GM18868 (cell line): ENCODE data around the gene KCNQ1OT1.

Experiments
- ATAC-seq: cut with Tn5 transposase; IDR thresholded peaks from one replicate; pipeline ENCODE4 v1.9.1; 2021; ENCODE audit warnings: mild to moderate bottlenecking, moderate library complexity; ENCODE audit not compliant: unreplicated experiment

The KCNQ1OT1 gene

DNA sequence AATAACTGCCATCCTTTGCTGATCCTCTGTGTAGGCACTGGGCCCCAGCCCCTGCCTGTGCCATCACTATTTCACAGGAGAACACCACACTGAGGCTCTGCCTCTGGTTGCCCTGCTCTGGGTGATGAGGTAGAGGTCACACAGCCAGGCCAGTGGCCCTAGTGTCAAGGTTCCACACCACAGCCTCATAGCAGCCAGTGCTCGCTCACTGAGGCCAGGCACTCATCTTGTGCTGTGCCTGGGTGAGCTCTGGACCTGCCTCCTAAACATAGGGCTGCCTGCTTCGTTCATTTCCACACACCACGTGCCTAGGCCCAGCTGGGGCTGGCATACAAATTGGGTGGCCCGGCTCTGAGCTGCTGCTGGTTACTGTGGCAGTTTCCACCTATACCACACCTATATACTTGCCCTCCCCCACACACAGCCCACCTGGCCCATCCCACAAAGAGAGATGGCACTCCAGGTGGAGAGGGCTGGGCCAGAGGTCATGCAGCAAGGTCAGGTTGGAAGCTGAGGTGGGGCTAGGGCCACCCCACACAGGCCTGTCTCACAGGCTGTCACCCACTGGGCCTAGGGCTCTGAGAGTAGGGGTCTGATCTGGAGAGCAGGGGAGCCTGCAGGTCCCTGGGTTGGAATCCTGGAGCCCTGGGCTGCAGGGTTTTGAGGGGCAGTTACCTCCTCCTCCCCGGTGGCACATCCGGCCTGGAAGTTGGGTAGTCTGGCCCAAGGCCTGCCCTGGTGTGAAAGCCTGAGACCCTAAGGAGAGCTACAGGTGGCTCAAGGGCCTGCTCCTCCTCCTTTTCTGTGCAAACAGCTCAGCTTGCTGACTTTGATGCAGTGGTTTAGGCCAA lies 11.2 kb downstream of the KCNQ1OT1 start:
- ATAC-seq = no peak

DNA sequence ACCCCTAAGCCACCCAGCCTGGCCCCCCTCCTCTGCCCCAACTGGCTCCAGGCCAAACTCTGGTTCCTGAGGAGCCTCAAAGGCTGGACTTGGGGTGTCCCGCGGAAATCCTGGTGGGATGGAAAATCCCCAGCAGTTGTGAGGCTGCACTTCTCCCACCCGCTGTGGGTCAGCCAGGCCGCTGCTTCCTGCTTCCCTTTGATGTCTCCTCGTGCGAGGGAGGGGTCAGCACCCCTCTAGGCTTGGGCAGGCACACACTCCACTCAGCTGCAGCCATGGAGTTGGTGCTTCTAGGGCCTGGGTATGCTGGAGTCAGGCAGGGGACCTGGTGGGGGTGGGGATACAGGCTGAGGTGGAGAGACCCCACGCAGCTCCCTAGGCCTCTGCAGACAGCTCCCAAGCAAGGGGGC lies 12.0 kb downstream of the KCNQ1OT1 start:
- ATAC-seq = no peak

DNA sequence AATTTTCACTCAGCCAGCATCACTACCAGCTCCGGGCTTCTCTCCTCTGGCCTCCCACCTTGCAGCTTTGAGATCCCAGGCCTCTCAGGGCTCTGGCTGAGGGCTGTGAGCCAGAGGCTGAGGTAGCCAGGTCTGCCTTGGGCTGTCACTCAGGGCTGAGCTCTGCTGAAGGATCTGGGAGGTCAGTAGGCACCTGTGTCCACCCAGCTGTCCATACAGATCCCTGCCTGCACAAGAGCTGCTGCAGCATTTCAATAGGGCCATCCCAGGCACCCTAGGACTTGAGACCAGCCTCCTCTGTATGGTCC lies 12.6 kb downstream of the KCNQ1OT1 start:
- ATAC-seq = no peak

DNA sequence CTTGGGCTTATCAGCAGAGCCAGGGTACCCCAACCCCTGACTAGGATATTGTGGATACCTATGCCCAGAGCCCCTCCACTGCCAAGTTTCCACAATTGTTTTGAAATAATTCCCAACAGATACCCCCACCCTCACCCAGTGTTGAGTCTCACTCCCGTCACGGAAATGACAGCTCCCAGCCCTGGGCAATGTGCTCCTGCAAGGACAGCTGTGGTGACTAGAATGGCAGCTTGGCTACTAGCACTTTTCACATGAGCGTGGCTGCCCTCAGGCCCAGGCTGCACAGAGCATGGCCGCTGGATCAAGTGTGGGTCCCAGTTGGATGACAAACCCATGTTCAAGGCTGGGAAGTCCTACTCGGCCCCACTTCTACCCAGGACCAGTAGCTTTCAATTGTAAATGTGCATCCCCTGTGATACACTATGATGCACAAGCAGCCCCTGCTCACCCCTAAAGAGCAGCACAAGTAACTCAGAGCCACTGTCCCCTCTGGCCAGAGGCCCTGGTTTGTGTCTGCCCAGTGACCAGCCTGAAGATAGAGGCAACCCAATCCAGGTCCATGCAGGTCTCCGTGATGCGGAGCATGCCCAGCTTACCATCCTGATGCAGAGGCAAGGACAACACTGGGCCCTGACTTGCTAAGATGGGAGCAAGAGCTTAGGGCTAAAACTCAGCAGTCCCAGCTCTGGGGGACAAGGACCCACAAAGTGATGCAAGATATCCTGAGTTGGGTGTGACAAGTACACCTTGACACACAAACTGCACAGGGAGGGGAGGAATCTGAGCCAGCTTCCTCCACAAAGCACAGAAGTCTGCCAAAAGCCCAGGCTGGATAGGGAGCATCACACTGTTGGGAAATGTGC lies 13.2 kb downstream of the KCNQ1OT1 start:
- ATAC-seq = no peak

DNA sequence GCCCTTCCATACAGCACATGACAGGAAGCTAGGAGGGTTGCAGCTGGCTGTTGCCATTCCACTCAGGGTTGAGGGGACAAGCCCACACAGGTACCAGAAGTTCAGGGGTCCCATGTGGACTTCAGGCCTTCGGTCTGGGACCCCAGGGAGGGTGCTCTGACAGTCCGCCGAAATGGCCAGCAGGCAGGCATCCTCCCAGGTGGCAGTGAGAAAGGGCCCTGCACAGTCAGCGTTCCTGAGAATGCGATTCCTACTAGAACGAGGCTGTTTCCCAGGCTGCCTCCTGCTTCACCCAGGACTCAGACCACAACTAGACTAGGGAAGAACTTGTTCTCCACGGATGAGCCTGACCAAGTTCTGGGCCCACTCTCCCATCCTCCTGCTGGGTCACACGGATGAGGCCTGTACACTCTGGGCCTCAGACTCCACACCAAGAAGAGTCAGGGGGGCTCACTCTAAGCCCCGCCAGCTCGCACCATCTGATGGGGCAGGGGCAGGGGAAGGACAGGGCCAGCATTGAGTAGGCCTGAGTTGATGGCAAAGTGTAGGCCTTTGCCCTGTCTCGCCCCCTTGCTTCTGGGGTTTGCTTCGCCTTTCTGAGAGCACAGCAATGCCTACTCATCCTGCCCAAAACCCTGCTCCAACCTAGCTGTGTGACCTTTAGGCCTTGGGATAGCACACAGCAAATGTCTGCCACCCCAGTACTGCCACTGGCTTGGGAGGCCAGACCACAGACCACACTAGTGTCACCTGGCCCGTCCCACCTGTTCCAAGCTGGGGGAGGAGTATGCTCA lies 14.0 kb downstream of the KCNQ1OT1 start:
- ATAC-seq = no peak

DNA sequence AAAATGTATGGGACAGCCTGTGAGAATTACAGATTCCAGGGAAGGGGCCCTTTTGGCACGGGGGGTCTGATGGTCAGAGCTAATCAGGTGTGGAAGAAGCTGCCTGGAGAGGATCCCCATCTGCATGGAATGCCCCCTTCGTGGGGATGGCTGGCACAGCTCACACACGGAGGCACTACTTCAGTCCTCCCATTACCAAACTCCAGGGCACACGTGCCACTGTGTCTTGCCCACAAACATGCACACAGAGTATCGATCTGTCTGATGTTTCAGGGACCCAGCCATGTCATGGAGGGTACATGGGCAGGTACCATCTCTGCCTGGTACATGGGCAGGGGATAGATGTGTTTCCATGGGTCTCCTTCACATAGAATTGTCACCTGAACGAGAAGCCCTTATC lies 14.7 kb downstream of the KCNQ1OT1 start:
- no peak for ATAC-seq

DNA sequence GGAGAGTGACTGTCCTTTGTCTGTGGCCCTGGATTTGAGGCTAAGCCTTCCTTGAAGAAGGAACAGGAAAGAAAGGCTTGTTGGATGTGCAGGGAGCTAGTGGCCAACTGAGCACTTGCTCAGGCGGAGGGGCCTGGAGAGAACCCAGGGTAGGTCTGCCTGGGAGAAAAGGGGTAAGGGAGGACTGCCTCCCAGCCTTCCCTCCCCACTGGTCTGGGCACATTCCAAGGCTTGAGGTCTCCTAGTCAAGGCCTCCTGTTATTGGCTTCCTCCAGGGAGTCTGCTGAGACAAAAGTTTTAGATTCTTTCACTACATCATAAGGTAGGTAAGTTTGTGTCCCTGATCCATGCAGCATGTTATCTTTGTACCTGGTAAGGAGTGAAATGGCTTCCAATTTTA lies 15.2 kb downstream of the KCNQ1OT1 start:
- ATAC-seq = no peak

DNA sequence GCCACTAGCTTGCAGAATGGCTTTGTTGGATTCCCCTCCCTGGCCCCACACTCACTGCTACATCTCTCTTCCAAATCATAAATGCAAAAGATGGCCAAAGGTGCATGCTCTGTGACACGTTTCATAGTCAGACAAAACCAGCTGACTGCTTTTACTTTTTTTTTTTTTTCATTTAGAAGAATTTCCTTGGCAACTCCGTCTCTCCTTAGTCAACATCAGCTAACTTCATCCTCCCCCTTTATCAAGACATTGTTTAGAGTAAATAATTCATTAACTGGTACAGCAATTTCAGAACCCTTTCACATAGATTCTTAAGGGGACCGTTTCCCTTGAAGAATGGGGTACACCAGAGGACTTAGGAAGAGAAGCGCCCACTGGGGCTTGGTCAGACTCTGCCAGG lies 16.0 kb downstream of the KCNQ1OT1 start:
- no peak for ATAC-seq

DNA sequence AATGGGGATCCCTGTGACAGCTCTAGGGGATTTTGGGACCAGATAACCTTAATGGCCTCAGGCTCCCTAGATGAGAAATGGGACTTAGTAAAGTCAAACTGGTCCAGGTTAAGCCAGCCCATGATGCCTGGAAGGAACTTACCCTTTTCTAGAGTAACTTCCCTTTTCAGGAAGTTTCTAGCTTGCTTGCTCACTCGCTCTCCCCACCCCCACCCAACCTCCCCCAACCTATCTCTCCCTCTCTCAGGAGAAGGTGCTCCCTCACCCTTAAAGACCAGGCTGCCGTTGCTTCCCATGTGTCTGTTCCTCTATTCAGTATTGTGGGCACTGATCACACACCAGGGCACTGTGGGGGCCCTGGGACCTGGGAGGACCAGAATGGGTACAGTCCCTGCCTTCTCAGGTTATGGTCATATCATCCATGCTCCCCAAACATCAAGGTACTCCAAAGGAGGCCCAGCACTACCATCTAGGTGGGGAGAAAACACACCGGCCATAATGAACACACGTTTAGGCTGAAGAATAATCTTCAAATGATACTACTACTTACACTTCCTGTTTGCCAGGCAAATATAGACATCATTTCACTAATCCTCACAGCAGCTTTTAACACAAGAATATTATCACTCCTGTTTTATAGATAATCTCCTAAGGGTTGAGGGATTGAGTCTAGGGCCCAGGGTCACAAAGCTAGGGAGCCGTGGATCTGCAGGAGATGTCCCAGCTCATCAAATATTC lies 18.2 kb downstream of the KCNQ1OT1 start:
- ATAC-seq = no peak

DNA sequence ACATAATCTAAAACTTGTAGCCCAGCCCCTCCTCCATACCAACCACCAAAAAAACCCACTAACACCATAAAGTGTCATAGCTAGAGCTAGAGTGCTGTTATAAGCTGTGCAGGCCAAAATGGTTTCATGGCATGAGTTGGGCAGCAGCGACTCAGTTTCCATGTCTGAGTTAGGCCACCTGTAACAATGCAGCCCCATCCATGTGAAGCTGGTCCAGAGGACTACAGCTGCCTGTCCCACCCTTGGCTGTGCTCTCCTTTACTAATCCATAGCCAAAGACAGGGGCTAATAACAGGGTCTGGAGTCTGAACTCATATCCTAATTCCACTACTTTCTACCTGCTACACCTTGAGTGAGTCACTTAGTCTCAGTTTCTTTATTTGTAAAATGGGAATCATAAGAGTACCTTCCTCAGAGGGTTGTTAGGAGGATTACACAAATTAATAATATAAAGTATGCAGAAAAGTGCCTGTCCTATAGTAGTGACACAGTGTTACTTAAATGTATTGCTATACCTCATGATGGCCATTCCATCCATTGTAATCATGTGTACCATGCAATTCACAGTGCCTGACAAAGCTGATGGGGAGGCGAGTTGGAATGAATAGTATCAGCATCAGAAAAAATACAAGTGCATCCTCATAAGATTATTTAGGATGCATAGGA lies 20.6 kb downstream of the KCNQ1OT1 start:
- no peak for ATAC-seq

DNA sequence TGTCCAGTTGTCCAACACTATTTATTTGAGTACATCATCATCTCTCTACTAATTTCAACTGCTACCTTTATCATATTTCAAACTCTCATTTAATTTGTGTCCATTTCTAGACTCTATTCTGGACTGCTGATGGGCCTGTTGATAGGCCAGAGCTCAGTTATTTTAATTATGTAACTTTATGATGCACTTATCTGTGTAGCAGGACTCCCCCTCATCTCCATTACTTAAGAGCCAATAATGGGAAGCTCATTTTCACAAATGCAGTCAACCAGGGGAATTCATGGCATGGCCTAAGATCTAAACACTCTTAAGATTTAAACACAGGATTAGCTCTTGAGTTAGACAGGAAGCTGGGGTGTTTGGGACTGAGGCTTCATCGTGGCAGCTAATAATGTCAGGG lies 21.4 kb downstream of the KCNQ1OT1 start:
- no peak for ATAC-seq

DNA sequence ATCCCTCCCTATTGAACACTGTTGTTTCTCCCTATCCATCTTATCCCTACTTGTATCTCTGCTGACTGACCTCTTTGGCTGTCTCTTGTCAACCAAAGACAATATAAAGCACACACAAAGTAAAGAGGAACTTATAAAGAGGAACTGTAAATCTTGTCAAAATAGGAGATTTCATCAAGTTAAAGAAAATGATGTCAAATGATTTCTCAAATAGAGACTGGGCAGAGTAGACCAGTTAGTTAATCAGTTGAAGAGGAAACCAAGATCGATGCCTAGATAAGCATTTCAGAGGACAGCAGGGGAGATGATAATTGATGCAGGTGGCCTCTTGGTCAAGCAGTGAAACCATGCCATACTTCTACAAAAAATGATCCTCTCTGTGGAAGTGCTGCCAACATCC lies 22.7 kb downstream of the KCNQ1OT1 start:
- no peak for ATAC-seq

DNA sequence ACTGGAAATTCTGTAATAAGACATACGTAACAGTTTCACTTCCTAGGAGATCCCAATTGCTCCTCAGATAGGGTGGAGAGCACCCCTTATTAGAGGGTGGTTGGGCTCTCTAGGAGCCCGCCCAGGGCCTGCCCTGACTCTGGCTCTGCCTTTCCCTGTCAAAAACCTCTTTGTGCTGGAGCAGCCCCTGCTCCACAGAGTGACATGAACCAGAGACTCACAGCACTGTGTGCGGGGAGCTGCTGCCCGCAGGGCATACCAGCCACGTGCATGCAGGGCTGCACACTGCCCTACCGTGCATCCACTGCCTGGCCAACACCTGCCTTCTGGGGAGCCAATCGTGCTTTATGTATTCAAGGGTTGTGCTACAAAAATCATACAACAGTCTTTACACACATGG lies 24.3 kb downstream of the KCNQ1OT1 start:
- no peak for ATAC-seq

DNA sequence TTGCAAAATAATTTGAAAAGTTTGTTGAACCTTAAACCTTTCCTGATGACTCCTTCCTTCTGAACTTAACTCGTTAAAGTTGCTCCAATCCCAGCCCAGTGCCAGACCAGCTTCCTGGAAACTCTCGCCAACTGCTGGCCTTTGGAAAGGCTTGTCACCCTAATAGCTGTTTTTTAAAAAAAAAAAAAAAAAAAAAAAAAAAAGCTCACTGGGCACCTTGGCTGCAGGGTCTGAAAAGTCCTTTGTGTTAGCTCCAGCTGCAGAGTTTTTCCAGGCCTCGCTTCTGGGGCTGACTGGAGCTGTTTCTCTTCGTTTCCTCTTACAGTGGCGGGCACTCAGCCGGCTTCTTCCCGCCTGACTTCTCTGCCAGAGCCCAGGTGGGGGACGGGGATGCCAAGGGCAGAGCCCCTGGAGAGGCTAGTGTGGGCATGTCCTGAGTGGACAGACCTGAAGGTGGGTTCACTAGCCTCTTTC lies 25.1 kb downstream of the KCNQ1OT1 start:
- no peak for ATAC-seq

DNA sequence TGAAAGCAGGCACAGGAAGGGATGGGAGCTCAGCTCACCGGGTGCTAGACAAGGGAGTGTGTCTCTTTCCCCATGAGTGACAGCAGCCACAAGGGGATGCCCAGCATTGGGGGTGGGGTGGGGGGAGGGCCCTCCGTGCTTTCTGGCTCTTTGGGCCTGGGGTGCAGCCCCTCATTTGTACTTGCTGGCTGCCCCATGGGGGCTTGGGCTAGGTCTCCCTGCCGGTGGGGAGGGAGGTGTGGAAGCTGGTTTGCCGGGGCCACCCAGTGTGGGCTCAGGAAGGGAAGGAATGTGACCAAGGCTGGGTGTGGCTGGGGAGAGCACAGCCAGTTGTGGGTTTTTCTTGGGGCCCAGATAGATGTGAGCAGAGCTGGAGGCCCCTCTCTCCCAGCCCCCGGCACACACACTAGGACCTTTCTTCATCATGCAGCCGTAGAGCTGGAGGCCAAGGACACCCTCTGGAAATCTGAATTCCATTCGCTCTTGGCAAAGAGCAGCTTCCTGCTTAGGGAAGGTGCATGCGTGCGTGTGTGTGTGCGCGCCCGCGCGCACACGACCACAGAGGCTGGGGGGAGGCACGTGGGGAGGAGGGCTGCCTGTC lies 25.8 kb downstream of the KCNQ1OT1 start:
- no peak for ATAC-seq

DNA sequence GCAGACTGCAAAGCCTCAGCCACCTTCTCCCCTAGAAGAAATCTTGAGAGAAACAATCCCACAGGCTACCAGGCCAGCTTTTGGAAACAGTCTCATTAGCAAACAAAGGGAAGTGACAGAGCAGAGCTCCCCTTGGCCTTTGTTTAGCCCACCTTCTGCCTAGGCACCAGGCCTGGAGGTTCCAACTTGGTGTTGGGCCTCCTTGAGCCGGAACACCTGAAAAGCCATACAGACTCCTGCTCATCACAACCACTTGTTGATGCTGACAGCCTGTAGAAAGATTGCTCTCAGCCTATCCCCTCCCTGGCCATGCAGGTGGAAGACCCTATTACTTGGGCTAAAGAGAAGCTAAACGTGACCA lies 26.6 kb downstream of the KCNQ1OT1 start:
- no peak for ATAC-seq

DNA sequence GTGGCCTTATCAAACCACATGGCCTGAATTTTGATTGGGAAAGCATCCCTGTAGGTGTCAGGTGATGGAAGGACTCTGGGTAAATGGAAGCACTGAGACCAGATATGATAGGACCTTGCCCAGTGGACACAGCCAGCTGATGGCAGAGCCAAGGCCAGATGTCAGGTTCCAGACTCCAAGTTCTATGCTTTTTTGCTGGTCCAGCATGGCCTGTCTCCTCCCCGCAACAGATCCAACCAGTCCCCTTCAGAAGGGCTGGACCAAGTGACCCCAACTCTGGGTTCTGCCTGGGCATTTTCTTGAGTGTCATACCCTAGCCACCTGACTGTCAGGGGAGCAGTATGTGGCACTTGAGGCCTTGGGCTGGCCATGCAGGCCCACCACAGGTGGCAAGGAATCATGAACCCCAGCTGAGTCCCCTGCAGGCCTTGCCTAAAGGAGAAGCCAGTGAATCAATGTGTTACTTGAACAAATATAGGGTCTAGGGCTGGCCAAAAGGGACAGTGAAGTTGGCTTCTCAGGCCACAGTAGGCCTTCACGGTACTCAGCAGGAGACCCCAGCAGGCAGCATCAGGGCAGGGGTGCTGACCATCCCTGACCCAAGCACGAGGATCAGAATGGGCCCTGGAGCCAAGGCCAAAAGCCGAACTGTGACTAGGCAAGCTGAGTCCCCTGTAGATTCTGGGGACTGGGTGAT lies 27.1 kb downstream of the KCNQ1OT1 start:
- no peak for ATAC-seq

DNA sequence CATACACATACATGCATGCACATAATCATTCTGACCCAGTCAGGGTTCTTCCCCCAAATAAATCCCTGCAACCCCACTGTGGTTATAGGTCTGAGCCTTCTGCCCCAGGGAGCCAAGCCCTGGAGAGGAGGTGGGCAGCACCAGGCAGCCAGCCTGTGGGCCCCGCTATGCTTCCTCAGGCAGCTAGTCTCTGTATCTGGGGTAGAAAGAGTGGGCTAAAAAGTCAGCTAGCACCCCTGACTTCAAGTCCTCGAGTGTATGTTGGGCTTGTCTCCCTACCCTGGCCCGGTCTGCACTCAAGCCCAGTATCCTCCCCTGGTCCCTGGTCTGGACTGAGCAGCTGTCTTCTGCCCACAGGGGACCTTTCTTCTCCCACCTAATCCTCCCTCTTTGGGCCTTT lies 28.0 kb downstream of the KCNQ1OT1 start:
- ATAC-seq = no peak

DNA sequence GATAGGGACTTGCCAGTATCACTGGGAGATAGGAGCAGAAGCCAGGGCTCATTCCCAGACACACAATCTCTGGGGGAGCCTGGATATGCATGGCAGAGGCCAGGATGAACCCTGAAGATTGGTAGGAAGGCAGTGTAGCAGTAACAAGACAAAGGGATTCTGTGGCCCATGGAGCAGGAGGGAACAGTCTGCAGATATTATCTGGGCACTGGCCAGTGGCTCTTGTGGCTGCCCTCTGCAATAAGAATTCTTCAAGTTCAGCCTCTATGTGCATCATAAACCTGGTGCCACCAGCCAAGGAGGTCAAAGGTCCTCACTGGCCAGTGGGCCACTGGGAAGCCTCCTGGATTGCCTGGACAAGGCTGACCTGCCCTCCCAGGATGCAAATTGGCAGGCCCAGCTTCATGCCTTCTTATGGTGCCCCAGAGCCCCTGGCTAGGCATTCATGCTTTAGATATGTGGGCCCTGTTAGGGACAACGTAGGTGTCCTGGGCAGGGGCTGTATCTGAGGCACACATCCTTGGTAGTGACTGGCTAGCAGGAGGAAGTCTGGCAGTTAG lies 29.2 kb downstream of the KCNQ1OT1 start:
- no peak for ATAC-seq
